Lower lobe of right lung (tissue), 2 donors: ENCODE data around the gene ADGRV1. TPM values are rescaled to one million over a fixed set of nuclear protein-coding genes. Genes with fewer than 3 reads are reported as not detected.
"Not testable (repeated sequence)": the region's sequence is repeated elsewhere in the genome, so short reads cannot be mapped to it uniquely, and the experiment has no call there.

ENCODE experiments used
- ATAC-seq, 2 donors: fragments of 200-7000 bp; cut with Tn5 transposase; one replicate each; pipeline ENCODE4 v1.9.1; 2020 to 2022; ENCODE audit warnings: mild to moderate bottlenecking in 2 of 2, moderate library complexity in 2 of 2
- DNase-seq: peaks from one replicate; pipeline ENCODE4 v3.0.0-alpha.2; 2020
- H3K27ac ChIP-seq: fragments of 200-600 bp; one replicate; pipeline ENCODE4 v1.8.0; 2022
- H3K27me3 ChIP-seq: fragments of 200-600 bp; one replicate; pipeline ENCODE4 v1.8.0; 2022; ENCODE audit warnings: low read depth
- H3K36me3 ChIP-seq: fragments of 200-600 bp; one replicate; pipeline ENCODE4 v1.8.0; 2022; ENCODE audit warnings: mild to moderate bottlenecking
- H3K4me1 ChIP-seq: fragments of 200-600 bp; one replicate; pipeline ENCODE4 v1.8.0; 2022
- H3K4me3 ChIP-seq: fragments of 200-600 bp; one replicate; pipeline ENCODE4 v1.8.0; 2022; ENCODE audit warnings: mild to moderate bottlenecking
- H3K9me3 ChIP-seq: fragments of 200-600 bp; one replicate; pipeline ENCODE4 v1.8.0; 2022
- intact Hi-C: fragments of 100-400 bp; cut with DNase I; formaldehyde crosslinking; loops from one replicate; pipeline ENCODE4 v1.11.0; 2022
- total RNA-seq: library from RNA; stranded (reverse); fragmentation: NEBNext Ultra II Directional; extraction: Animal tissue kit (Norgen Biotek cat#: 25700); gene quantifications from one replicate; pipeline ENCODE4 v1.2.1, GENCODE V29; 2021
- TF ChIP-seq, protein P1 (sequence below): fragments of 200-600 bp; IDR thresholded peaks from one replicate; pipeline ENCODE4 v1.8.0; 2022; ENCODE audit warnings: antibody characterized with exemption, mild to moderate bottlenecking
- donor health status: DM: no; HTN: yes; CAD: no; lungs with severe emphysema.

Gene ADGRV1
- total RNA-seq, 1 donor from 2014 or later = 49.7 TPM

DNA sequence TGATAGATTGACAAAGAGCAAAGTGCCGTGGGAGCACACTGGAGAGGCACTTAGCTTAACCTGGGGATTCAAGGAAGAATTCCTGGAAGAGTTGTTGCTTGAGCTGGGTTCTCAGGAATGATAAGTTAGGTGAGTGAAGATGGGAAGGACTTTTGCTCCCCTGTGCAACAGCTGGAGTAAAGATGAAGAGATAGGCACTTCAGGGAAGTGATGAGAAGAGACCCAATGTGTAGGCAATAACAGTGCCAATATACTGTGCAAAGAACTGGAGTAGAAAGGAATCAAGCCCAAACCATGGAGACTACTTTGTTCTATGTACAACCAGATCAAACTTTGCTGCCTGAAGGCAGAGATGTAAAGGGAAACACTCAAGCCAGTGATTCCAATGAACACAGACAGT lies 92.2 kb downstream of the ADGRV1 start:
- DNase-seq (no peak), ATAC-seq (no peak)
- Histone ChIP-seq H3K4me1 (no peaks in the 10 kb centered on the region), H3K27me3 (no peaks in the 10 kb centered on the region), H3K36me3 (peaks cover 6% of the 10 kb centered on the region), H3K9me3 (no peaks in the 10 kb centered on the region), H3K4me3 (no peak overlapping the region), H3K27ac (no peak overlapping the region)
- TF ChIP-seq, protein P1, sequence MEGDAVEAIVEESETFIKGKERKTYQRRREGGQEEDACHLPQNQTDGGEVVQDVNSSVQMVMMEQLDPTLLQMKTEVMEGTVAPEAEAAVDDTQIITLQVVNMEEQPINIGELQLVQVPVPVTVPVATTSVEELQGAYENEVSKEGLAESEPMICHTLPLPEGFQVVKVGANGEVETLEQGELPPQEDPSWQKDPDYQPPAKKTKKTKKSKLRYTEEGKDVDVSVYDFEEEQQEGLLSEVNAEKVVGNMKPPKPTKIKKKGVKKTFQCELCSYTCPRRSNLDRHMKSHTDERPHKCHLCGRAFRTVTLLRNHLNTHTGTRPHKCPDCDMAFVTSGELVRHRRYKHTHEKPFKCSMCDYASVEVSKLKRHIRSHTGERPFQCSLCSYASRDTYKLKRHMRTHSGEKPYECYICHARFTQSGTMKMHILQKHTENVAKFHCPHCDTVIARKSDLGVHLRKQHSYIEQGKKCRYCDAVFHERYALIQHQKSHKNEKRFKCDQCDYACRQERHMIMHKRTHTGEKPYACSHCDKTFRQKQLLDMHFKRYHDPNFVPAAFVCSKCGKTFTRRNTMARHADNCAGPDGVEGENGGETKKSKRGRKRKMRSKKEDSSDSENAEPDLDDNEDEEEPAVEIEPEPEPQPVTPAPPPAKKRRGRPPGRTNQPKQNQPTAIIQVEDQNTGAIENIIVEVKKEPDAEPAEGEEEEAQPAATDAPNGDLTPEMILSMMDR = no peak
- intact Hi-C loops = no loop called here

DNA sequence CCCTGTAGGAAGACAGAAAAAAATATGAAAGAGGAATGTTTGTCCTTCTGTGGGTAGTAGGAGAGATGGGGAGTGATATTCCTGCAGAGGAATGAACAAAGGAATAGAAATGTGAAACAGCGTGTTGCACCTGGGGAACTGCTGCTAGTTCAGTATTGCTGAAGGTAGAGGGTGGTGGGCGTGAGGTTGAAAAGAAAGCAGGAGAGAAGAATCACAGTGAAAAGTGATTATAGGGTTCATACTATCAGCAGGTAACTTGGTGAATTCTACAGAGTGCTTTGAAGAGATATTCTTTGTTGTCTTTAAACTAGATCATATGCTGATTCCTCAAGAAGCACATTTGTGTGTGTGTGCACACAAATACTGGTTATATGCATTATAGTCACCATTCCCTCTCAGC lies 95.6 kb downstream of the ADGRV1 start:
- Histone ChIP-seq H3K9me3 (no peaks in the 10 kb centered on the region), H3K4me1 (no peaks in the 10 kb centered on the region), H3K27ac (no peak overlapping the region), H3K4me3 (no peak overlapping the region), H3K27me3 (no peaks in the 10 kb centered on the region), H3K36me3 (peaks cover 6% of the 10 kb centered on the region)
- intact Hi-C loops = no loop called here
- no peak for ATAC-seq
- TF ChIP-seq, protein P1 = no peak
- no peak for DNase-seq

DNA sequence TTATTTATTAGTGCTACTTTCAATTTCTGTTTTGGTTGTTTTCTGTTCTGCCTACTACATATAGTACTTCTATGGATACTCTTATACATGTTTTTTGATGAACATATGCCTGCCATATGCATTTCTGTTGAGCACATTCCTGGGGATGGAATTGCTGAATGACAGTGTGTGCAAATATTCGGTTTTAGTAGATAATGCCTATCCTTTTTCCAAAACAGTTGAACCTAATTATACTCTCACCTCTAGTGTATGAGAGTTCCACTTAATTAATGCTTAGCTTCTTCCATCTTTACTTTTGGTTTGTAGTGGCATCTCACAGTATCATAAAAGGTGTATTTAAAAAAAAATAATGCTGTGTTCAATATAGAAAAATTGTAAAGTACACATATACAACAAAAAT lies 96.8 kb downstream of the ADGRV1 start:
- DNase-seq (no peak), ATAC-seq (no peak)
- no peak overlapping the region for H3K4me3 ChIP-seq
- H3K27me3 ChIP-seq = no peaks in the 10 kb centered on the region
- peaks cover 6% of the 10 kb centered on the region for H3K36me3 ChIP-seq
- no peaks in the 10 kb centered on the region for H3K9me3 ChIP-seq
- H3K27ac ChIP-seq = no peak overlapping the region
- no peaks in the 10 kb centered on the region for H3K4me1 ChIP-seq
- intact Hi-C loops = no loop called here
- TF ChIP-seq, protein P1 = no peak

DNA sequence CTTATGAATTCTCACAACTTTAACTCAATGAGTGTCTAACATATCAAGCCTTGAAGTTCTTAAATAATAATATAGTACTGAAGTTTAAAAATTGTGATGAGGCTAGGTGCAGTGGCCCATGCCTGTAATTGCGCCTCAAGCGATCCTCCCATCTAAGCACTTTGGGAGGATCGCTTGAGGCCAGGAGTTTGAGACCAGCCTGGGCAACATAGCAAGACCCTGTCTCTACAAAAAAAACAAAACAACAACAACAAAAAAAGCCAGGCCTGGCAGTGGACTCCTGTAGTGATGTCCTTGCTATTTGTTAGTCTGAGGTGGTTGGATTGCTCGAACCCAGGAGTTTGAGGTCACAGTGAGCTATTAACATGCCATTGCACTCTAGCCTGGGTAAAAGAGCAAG lies 98.4 kb downstream of the ADGRV1 start:
- H3K9me3 ChIP-seq = no peaks in the 10 kb centered on the region
- TF ChIP-seq, protein P1 = no peak
- intact Hi-C loops = no loop called here
- no peak overlapping the region for H3K4me3 ChIP-seq
- no peak for DNase-seq
- H3K36me3 ChIP-seq = peaks cover 6% of the 10 kb centered on the region
- H3K27ac ChIP-seq = no peak overlapping the region
- ATAC-seq = no peak
- H3K4me1 ChIP-seq = no peaks in the 10 kb centered on the region
- no peaks in the 10 kb centered on the region for H3K27me3 ChIP-seq

DNA sequence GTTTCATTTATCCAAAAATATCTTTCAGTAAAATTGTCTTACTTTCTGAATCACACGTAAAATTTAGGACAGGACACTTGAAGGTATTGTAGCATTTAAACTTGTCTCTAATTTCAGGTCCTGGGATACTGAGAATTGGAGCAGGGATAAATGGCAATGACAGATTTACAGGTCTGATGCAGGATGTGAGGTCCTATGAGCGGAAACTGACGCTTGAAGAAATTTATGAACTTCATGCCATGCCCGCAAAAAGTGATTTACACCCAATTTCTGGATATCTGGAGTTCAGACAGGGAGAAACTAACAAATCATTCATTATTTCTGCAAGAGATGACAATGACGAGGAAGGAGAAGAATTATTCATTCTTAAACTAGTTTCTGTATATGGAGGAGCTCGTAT lies 99.2 kb downstream of the ADGRV1 start:
- H3K4me1 ChIP-seq = no peaks in the 10 kb centered on the region
- no peaks in the 10 kb centered on the region for H3K9me3 ChIP-seq
- H3K4me3 ChIP-seq = no peak overlapping the region
- DNase-seq (no peak), ATAC-seq (no peak)
- no peaks in the 10 kb centered on the region for H3K27me3 ChIP-seq
- intact Hi-C loops = no loop called here
- TF ChIP-seq, protein P1 = no peak
- H3K36me3 ChIP-seq = peaks cover 6% of the 10 kb centered on the region
- no peak overlapping the region for H3K27ac ChIP-seq

DNA sequence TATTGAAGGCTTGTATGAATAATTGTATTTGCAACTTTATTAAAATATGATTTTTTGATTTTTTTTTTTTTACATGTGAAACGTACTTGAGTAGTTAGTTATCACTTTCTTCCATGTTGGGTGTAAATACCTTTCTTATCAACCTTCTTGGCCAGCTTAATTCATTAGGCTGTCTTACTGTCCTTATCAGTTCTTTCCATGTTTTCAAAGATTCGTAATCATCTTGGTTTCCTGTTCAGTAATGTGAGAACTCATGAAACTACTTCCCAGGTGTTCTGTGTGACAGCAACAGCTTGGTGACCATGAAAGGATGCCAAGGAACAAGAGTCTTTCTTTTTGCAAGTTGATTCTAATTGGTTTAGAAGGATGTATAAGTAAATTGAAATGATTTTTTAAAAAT lies 100.0 kb downstream of the ADGRV1 start:
- peaks cover under 1% of the 10 kb centered on the region for H3K36me3 ChIP-seq
- intact Hi-C loops = no loop called here
- H3K4me1 ChIP-seq = no peaks in the 10 kb centered on the region
- H3K4me3 ChIP-seq = no peak overlapping the region
- TF ChIP-seq, protein P1 = no peak
- H3K27me3 ChIP-seq = no peaks in the 10 kb centered on the region
- no peaks in the 10 kb centered on the region for H3K9me3 ChIP-seq
- DNase-seq (no peak), ATAC-seq (no peak)
- H3K27ac ChIP-seq = no peak overlapping the region

DNA sequence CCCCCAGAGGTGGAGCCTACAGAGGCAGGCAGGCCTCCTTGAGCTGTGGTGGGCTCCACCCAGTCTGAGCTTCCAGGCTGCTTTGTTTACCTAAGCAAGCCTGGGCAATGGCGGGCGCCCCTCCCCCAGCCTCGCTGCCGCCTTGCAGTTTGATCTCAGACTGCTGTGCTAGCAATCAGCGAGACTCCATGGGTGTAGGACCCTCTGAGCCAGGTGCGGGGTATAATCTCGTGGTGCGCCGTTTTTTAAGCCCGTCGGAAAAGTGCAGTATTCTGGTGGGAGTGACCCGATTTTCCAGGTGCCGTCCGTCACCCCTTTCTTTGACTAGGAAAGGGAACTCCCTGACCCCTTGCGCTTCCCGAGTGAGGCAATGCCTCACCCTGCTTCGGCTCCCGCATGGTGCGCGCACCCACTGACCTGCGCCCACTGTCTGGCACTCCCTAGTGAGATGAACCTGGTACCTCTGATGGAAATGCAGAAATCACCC lies 109.5 kb downstream of the ADGRV1 start:
- intact Hi-C loops, H3K27me3 ChIP-seq, ATAC-seq, DNase-seq, H3K27ac ChIP-seq, H3K4me3 ChIP-seq, H3K9me3 ChIP-seq, H3K36me3 ChIP-seq, H3K4me1 ChIP-seq: not testable (repeated sequence)
